Measurements from ENCODE around the gene MDFIC. TPM values are rescaled to one million over a fixed set of nuclear protein-coding genes. Genes with fewer than 3 reads are reported as not detected.

The MDFIC gene
- total and polyA plus RNA-seq, 12 donors: 11.4 to 172 (median 53.4) TPM

DNA sequence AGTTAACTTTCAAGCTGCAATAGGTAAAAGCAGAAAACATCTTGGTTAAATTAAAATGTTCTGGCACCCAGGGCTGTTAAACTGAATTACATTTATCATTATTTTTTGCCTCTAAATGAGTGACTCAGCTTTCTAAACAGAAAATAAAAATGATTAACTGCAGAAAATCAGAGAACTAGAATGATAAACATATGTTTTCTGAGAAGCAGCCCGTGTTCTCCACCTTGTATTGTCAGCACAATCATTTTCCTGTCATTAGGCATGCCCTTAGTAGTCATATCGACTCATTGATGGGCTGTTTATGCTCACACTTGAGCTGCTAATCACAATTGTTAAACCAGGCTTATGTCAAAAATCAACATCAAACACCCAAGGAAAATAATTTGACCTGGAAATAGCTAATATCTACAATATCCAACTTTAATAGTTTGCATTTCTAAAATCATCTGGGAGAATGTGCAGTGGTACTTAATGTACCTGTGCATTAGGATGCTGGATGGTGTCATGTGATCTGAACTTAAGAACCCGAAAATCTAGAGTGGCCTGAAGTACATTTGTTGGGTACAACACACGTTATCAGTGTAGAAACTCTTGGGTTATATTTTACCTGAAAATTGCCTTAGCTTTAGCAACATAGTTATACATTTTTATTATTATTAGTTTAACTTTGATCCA lies 2.3 kb downstream of the MDFIC start:
- peak overlapping the region in 1 of 5 donors; percentile 86 for H3K27ac ChIP-seq
- WGBS, 4 donors: 56 to 65% (median 57%) methylated on average over 4 of the region's 4 CpGs

GRCh38 chr7:114925434-114925833 lies 3.5 kb downstream of the MDFIC start:
- TF ChIP-seq POLR2A (IDR thresholded peaks at IDR 0.05): no peak
- TF ChIP-seq, protein P1, sequence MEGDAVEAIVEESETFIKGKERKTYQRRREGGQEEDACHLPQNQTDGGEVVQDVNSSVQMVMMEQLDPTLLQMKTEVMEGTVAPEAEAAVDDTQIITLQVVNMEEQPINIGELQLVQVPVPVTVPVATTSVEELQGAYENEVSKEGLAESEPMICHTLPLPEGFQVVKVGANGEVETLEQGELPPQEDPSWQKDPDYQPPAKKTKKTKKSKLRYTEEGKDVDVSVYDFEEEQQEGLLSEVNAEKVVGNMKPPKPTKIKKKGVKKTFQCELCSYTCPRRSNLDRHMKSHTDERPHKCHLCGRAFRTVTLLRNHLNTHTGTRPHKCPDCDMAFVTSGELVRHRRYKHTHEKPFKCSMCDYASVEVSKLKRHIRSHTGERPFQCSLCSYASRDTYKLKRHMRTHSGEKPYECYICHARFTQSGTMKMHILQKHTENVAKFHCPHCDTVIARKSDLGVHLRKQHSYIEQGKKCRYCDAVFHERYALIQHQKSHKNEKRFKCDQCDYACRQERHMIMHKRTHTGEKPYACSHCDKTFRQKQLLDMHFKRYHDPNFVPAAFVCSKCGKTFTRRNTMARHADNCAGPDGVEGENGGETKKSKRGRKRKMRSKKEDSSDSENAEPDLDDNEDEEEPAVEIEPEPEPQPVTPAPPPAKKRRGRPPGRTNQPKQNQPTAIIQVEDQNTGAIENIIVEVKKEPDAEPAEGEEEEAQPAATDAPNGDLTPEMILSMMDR (IDR thresholded peaks at IDR 0.05): no peak
- H3K27me3 ChIP-seq: no peaks in the 10 kb centered on the region

More for the DNA sequence above, 2.3 kb downstream of the MDFIC start:
- Histone ChIP-seq H3K9me3 (replicated peaks in 1 of 3) (no peaks in the 10 kb centered on the region), H3K36me3 (replicated peaks in 1 of 2) (no peaks in the 10 kb centered on the region), H3K4me1 (replicated peaks in 1 of 2) (peaks cover 0 to 26% of the 10 kb centered on the region in 2 donors), H3K4me3 (peak overlapping the region in 1 of 4 donors; percentile 52), H3K27me3 (no peaks in the 10 kb centered on the region)
- no peak for DNase-seq
- intact Hi-C loops (cut with DNase I): loop anchor here in 1 of 2 donors (10.0 kb wide), 1 partner anchor 51 kb away; no protein-coding TSS in a partner anchor
- TF ChIP-seq, protein P1 (IDR thresholded peaks at IDR 0.05): no peak
- no peak for TF ChIP-seq POLR2A (IDR thresholded peaks at IDR 0.05)

DNA sequence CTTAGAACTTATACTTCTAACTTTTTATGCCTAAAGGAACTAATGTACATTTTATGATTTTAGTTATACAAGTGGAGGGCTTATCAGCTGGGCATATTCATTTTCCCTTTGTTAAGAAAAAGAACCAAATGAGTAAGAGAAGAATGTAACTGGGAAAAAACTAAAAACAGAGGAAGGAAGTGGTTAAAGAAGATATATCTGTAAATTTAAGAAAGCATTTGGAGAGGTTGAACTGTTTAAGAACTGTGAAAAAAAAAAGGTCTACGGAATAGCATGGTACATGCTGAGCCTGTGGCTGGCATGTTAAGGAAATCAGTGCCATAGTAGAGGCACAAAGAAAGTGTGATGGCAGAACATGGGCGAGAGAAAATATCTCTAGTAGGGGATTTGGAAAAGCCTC lies 6.2 kb downstream of the MDFIC start:
- WGBS, 4 donors: 48 to 100% (median 83%) methylated on average over 1 to 2 of the region's 2 CpGs
- Histone ChIP-seq H3K36me3 (replicated peaks in 1 of 2) (no peaks in the 10 kb centered on the region), H3K27me3 (no peaks in the 10 kb centered on the region), H3K4me1 (replicated peaks in 1 of 2) (peaks cover 2 to 46% of the 10 kb centered on the region in 2 donors), H3K4me3 (no peak overlapping the region), H3K27ac (no peak overlapping the region), H3K9me3 (replicated peaks in 1 of 3) (no peaks in the 10 kb centered on the region)
- TF ChIP-seq, protein P1 (IDR thresholded peaks at IDR 0.05): no peak
- TF ChIP-seq POLR2A (IDR thresholded peaks at IDR 0.05): no peak
- no peak for DNase-seq
- intact Hi-C loops (cut with DNase I): loop anchor here in 1 of 2 donors (10.0 kb wide), 1 partner anchor 47 kb away; no protein-coding TSS in a partner anchor

More at GRCh38 chr7:114925434-114925833, 3.5 kb downstream of the MDFIC start:
- H3K27ac ChIP-seq: no peak overlapping the region
- DNase-seq: no peak
- intact Hi-C loops (cut with DNase I): loop anchor here in 1 of 2 donors (10.0 kb wide), 1 partner anchor 49 kb away; no protein-coding TSS in a partner anchor
- no peaks in the 10 kb centered on the region for H3K9me3 ChIP-seq (replicated peaks in 1 of 3)
- no peak overlapping the region for H3K4me3 ChIP-seq
- H3K4me1 ChIP-seq (replicated peaks in 1 of 2): peaks cover 0 to 31% of the 10 kb centered on the region in 2 donors
- no peaks in the 10 kb centered on the region for H3K36me3 ChIP-seq (replicated peaks in 1 of 2)

DNA sequence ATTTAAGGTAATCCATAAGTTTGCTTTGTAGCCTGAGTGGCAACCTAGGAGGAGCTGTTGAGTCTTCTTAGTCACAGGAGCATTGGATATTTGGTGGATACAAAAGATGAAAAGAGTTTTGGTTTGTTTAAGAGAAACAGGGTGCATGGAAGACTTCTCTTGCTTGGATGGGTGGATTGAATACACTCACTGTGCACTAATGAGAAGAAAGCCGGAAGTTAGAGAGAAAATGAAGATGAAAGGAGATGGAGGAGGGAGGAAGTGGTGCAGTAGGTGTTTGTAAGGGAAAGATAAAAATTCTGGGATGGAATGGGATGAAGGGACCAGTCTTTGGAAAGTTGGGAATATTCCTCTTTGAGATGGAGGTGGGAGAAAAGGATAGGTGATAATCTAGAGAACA lies 7.7 kb downstream of the MDFIC start:
- intact Hi-C loops (cut with DNase I): loop anchor here in 1 of 2 donors (10.0 kb wide), 1 partner anchor 45 kb away; no protein-coding TSS in a partner anchor
- 90 to 95% (median 92%) methylated on average over 1 of the region's 1 CpG for WGBS, 4 donors
- Histone ChIP-seq H3K36me3 (replicated peaks in 1 of 2) (no peaks in the 10 kb centered on the region), H3K4me3 (no peak overlapping the region), H3K27ac (no peak overlapping the region), H3K9me3 (replicated peaks in 1 of 3) (no peaks in the 10 kb centered on the region), H3K27me3 (no peaks in the 10 kb centered on the region), H3K4me1 (replicated peaks in 1 of 2) (peaks cover 15 to 48% of the 10 kb centered on the region in 2 donors)
- DNase-seq: no peak
- no peak for TF ChIP-seq POLR2A (IDR thresholded peaks at IDR 0.05)
